HCT116 (cell line): ENCODE data around the gene DEFB132.

ENCODE experiments used
- CEBPB ChIP-seq: IDR thresholded peaks from 2 replicates; pipeline ENCODE4 v1.6.1; 2012; ENCODE audit warnings: low read depth
- CTCF ChIP-seq, 3 experiments: fragments of 200-600 bp in 1 of 3; sonication (generic) in 1 of 3; IDR thresholded peaks in 2 of 3; conservative IDR thresholded peaks in 1 of 3; 2 replicates each; pipeline ENCODE4 v1.5.1; 2012 to 2017; ENCODE audit warnings: low read depth in 2 of 3, low read length in 2 of 3, antibody characterized with exemption in 1 of 3, borderline replicate concordance in 1 of 3, control low read depth in 1 of 3, mild to moderate bottlenecking in 1 of 3, mixed read lengths in 1 of 3, mixed run types in 1 of 3, moderate library complexity in 1 of 3; ENCODE audit not compliant: insufficient read depth in 1 of 3
- ELF1 ChIP-seq: IDR thresholded peaks from 2 replicates; pipeline ENCODE4 v1.6.1; 2012; ENCODE audit warnings: low read depth, borderline replicate concordance
- EZH2 ChIP-seq: fragments of 200-600 bp; sonication (generic); IDR thresholded peaks from 2 replicates; pipeline ENCODE4 v1.6.1; 2017; ENCODE audit warnings: antibody characterized with exemption, mixed run types
- POLR2A ChIP-seq: IDR thresholded peaks from 2 replicates; pipeline ENCODE4 v1.7.0; 2011; ENCODE audit warnings: borderline replicate concordance; ENCODE audit not compliant: insufficient read depth, insufficient read length; ENCODE audit errors: extremely low read depth
- POLR2AphosphoS5 ChIP-seq: IDR thresholded peaks from 2 replicates; pipeline ENCODE4 v1.6.1; 2011; ENCODE audit warnings: mild to moderate bottlenecking, low read depth, low read length, moderate library complexity
- SIN3A ChIP-seq: IDR thresholded peaks from 2 replicates; pipeline ENCODE4 v1.6.1; 2012; ENCODE audit warnings: low read depth
- ZBTB33 ChIP-seq: IDR thresholded peaks from 2 replicates; pipeline ENCODE4 v1.6.1; 2011; ENCODE audit warnings: mild to moderate bottlenecking, low read length, moderate library complexity; ENCODE audit not compliant: insufficient replicate concordance; ENCODE audit errors: extremely low read depth
- ZFX ChIP-seq: fragments of 450-650 bp; IDR thresholded peaks from 2 replicates; pipeline ENCODE4 v1.6.1; 2017
- ZNF274 ChIP-seq: fragments of 200-500 bp; sonication (Bioruptor generic); IDR thresholded peaks from 2 replicates; pipeline ENCODE4 v1.6.1; 2014; ENCODE audit warnings: mild to moderate bottlenecking, low read depth, low read length, inconsistent platforms

DNA sequence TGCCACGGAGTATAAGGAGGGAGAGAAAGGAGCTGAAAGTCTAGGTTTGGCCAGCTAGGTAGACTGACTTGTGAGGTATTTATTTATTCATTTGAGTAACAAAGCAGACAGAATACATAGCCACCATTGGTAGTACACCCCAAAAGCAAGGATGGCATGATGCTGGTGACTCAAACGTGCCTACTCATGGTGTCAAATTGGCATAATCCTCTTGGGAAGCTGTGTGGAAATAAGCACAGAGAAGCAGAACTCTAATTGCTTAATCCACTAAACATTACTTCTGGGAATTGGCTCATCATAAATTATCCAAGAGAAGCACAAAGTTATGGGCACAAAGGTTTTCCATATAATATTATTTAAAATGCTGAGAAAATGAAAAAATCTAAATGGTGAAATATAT lies 2.5 kb downstream of the DEFB132 start:
- TF ChIP-seq POLR2AphosphoS5 = no peak
- no peak for TF ChIP-seq POLR2A
- no peak for TF ChIP-seq ZFX
- TF ChIP-seq ELF1 = no peak
- TF ChIP-seq ZNF274 = no peak
- TF ChIP-seq CTCF (IDR thresholded peaks at IDR 0.05 in 2 of 3, conservative IDR thresholded peaks at IDR 0.05 in 1 of 3; ENCODE audit: borderline replicate concordance in 1 of 3, insufficient read depth in 1 of 3, low read depth in 2 of 3, low read length in 2 of 3) = no peak
- no peak for TF ChIP-seq EZH2
- TF ChIP-seq SIN3A = no peak
- no peak for TF ChIP-seq ZBTB33
- TF ChIP-seq CEBPB = no peak
